Pancreas (tissue), 10 donors: ENCODE results near the gene PHETA2. TPM values are rescaled to one million over a fixed set of nuclear protein-coding genes. Genes with fewer than 3 reads are reported as not detected.
"Not testable (repeated sequence)": the region's sequence is repeated elsewhere in the genome, so short reads cannot be mapped to it uniquely, and the experiment has no call there.

Source experiments
- ATAC-seq, 4 donors: fragments of 200-7000 bp; cut with Tn5 transposase; one replicate each; pipeline versions ENCODE4 v1.8.0 to v1.9.1; 2020; ENCODE audit warnings: mild to moderate bottlenecking in 4 of 4, moderate library complexity in 4 of 4
- DNase-seq, 6 donors: peaks; one replicate each; pipeline ENCODE4 v3.0.0-alpha.2; 2020
- FAIRE-seq: peaks from 2 replicates; lab custom pipeline; 2012; peaks lifted over from hg19 to GRCh38; lab: Jason Lieb, UNC
- H3K27ac ChIP-seq, 4 donors: fragments of 200-600 bp; sonication (generic); 1 replicate in 3 of 4; 2 replicates in 1 of 4; pipeline versions ENCODE4 v1.5.0 to v1.8.0; 2020
- H3K27me3 ChIP-seq, 4 donors: fragments of 200-600 bp; one replicate each; pipeline ENCODE4 v1.8.0; 2021
- H3K36me3 ChIP-seq, 3 donors: fragments of 200-600 bp; sonication (generic) in 1 of 3; one replicate each; pipeline versions ENCODE4 v1.5.0 to v1.8.0; 2020 to 2021
- H3K4me1 ChIP-seq, 3 donors: fragments of 200-600 bp; one replicate each; pipeline ENCODE4 v1.8.0; 2021
- H3K4me3 ChIP-seq, 4 donors: fragments of 200-600 bp; sonication (generic) in 2 of 4; one replicate each; pipeline versions ENCODE4 v1.5.0 to v1.8.0; 2020 to 2021
- H3K9me3 ChIP-seq, 4 donors: fragments of 200-600 bp; one replicate each; pipeline ENCODE4 v1.8.0; 2021
- CTCF ChIP-seq, 4 donors: fragments of 200-600 bp; sonication (generic) in 3 of 4; IDR thresholded peaks; one replicate each; pipeline versions ENCODE4 v1.5.0 to v1.8.0; 2021; ENCODE audit warnings: antibody characterized with exemption in 4 of 4
- WGBS, 2 donors: extraction: QIAGEN DNeasy Blood & Tissue Kit; methylation state at CpG; one replicate each; pipeline ENCODE4 v1.1.7; 2013; 5-methylcytosine and 5-hydroxymethylcytosine counted together
- intact Hi-C, 3 donors: fragments of 100-400 bp; cut with DNase I; formaldehyde crosslinking; loops; one replicate each; pipeline versions ENCODE4 v1.11.1 to v1.14.2; 2022
- polyA plus RNA-seq, 2 donors: library from polyadenylated mRNA; stranded (reverse); fragments of 200-250 nt; gene quantifications; one replicate each; pipeline ENCODE4 v1.2.3, GENCODE V29; 2013
- total RNA-seq, 6 donors: library from RNA; stranded (reverse); fragmentation: NEBNext Ultra II Directional in 4 of 6; extraction: Animal tissue kit (Norgen Biotek cat#: 25700) in 4 of 6; gene quantifications; one replicate each; pipeline versions ENCODE4 v1.2.1 to v1.2.4, GENCODE V29; 2021 to 2023
- donor health status: healthy with polysubstance abuse.
- donor health status: DM: no; HTN: no; CAD: no; lungs with moderate emphysema.
- donor health status: DM: no; HTN: no; CAD: no.
- donor health status: control.
- donor health status: control.
- donor health status: Bipolar disorder and iron deficiency.
- donor health status: DM: yes; HTN: yes; CAD: no.
- donor health status: DM: no; HTN: no; CAD: no.
- donor health status: DM: no; HTN: no; CAD: no.
- donor health status: DM: yes; HTN: yes; CAD: no.

Gene PHETA2
- total and polyA plus RNA-seq, 8 donors = 7.4 to 10.9 (median 9.8) TPM

- no peaks in the 10 kb centered on the region for H3K9me3 ChIP-seq
- peaks cover 0 to 13% (median 5%) of the 10 kb centered on the region in 3 donors for H3K4me1 ChIP-seq
- intact Hi-C loops = loop anchor here in 1 of 3 donors (10.0 kb wide), 1 partner anchor 343 kb away; the partner anchor contains the start of gene NFAM1
- H3K4me3 ChIP-seq = peak overlapping the region; percentile 31 to 89 (median 66)
- no peak for TF ChIP-seq CTCF (IDR thresholded peaks at IDR 0.05)
- DNase-seq = no peak
- H3K36me3 ChIP-seq = no peaks in the 10 kb centered on the region
- no peaks in the 10 kb centered on the region for H3K27me3 ChIP-seq
- FAIRE-seq = no peak
- peak in 1 of 4 donors; percentile 4 for ATAC-seq
- peak overlapping the region; percentile 90 to 98 (median 93) for H3K27ac ChIP-seq
- 21 to 27% methylated on average over 7 of the region's 7 CpGs for WGBS, 2 donors
These were observed 17.4 kb downstream of the PHETA2 start for GRCh38 chr22:42091455-42091782.

- no peaks in the 10 kb centered on the region for H3K36me3 ChIP-seq
- no peaks in the 10 kb centered on the region for H3K9me3 ChIP-seq
- intact Hi-C loops = no loop called here
- no peaks in the 10 kb centered on the region for H3K4me1 ChIP-seq
- ATAC-seq (no peak), DNase-seq (no peak), FAIRE-seq (no peak)
- 94 to 96% methylated on average over 3 of the region's 3 CpGs for WGBS, 2 donors
- H3K4me3 ChIP-seq = no peak overlapping the region
- no peaks in the 10 kb centered on the region for H3K27me3 ChIP-seq
- H3K27ac ChIP-seq = no peak overlapping the region
- no peak for TF ChIP-seq CTCF (IDR thresholded peaks at IDR 0.05)
These were observed 27.2 kb downstream of the PHETA2 start for GRCh38 chr22:42101199-42101598.

- H3K4me3 ChIP-seq, DNase-seq, H3K27me3 ChIP-seq, FAIRE-seq, intact Hi-C loops, H3K36me3 ChIP-seq, H3K27ac ChIP-seq, H3K4me1 ChIP-seq, ATAC-seq, H3K9me3 ChIP-seq: not testable (repeated sequence)
- WGBS, 2 donors = 88% methylated on average over 6 of the region's 6 CpGs
These were observed 30.3 kb downstream of the PHETA2 start for GRCh38 chr22:42104332-42104860.

- FAIRE-seq (no peak), DNase-seq (no peak), ATAC-seq (no peak)
- H3K4me1 ChIP-seq = no peaks in the 10 kb centered on the region
- no peaks in the 10 kb centered on the region for H3K9me3 ChIP-seq
- no peaks in the 10 kb centered on the region for H3K27me3 ChIP-seq
- intact Hi-C loops = no loop called here
- 86 to 88% methylated on average over 18 of the region's 18 CpGs for WGBS, 2 donors
- TF ChIP-seq CTCF (IDR thresholded peaks at IDR 0.05) = no peak
- no peak overlapping the region for H3K27ac ChIP-seq
- H3K36me3 ChIP-seq = no peaks in the 10 kb centered on the region
- H3K4me3 ChIP-seq = no peak overlapping the region
These were observed 34.8 kb downstream of the PHETA2 start for GRCh38 chr22:42108848-42109247.

- ATAC-seq (no peak), FAIRE-seq (no peak), DNase-seq (no peak)
- no peak overlapping the region for H3K27ac ChIP-seq
- no peaks in the 10 kb centered on the region for H3K36me3 ChIP-seq
- no peaks in the 10 kb centered on the region for H3K4me1 ChIP-seq
- 56 to 91% methylated on average over 4 of the region's 4 CpGs for WGBS, 2 donors
- intact Hi-C loops = no loop called here
- no peaks in the 10 kb centered on the region for H3K9me3 ChIP-seq
- no peak for TF ChIP-seq CTCF (IDR thresholded peaks at IDR 0.05)
- H3K4me3 ChIP-seq = no peak overlapping the region
- no peaks in the 10 kb centered on the region for H3K27me3 ChIP-seq
These were observed 37.8 kb downstream of the PHETA2 start for GRCh38 chr22:42111798-42112197.

- H3K4me1 ChIP-seq, H3K9me3 ChIP-seq, H3K27ac ChIP-seq, H3K4me3 ChIP-seq, intact Hi-C loops, FAIRE-seq, DNase-seq, H3K36me3 ChIP-seq, ATAC-seq, H3K27me3 ChIP-seq: not testable (repeated sequence)
- WGBS, 2 donors = 11 to 14% methylated on average over 4 of the region's 4 CpGs
These were observed 38.7 kb downstream of the PHETA2 start for GRCh38 chr22:42112793-42113192.
